SK-N-SH (cell line): ENCODE measurements around the gene STX3. TPM values are rescaled to one million over a fixed set of nuclear protein-coding genes. Genes with fewer than 3 reads are reported as not detected.

Experiments
- CTCF ChIA-PET: fragments of 300-600, 350-600 bp; formaldehyde crosslinking; extraction: SDS; loops from one replicate; lab custom pipeline; 2021; lab: Yijun Ruan, JAX
- POLR2A ChIA-PET: fragments of 350-600 bp; sonication (Branson Sonifier 250); formaldehyde crosslinking; extraction: SDS; loops from one replicate; lab custom pipeline; 2020; ENCODE audit warnings: antibody characterized with exemption, inconsistent platforms; lab: Yijun Ruan, JAX
- DNase-seq: peaks from one replicate; pipeline ENCODE4 v3.0.0; 2012
- H2AFZ ChIP-seq: fragments of 200-600 bp; sonication (generic); 2 replicates; pipeline ENCODE4 v1.8.1; 2016; ENCODE audit warnings: antibody characterized with exemption, mild to moderate bottlenecking, low read depth
- H3F3A ChIP-seq: fragments of 200-600 bp; sonication (generic); replicated peaks from 2 replicates; pipeline ENCODE3; 2016; ENCODE audit warnings: antibody characterized with exemption, mild to moderate bottlenecking; ENCODE audit not compliant: insufficient read depth
- H3K27ac ChIP-seq, 2 experiments: fragments of 200-500 bp in 1 of 2; fragments of 200-600 bp in 1 of 2; sonication (Bioruptor generic) in 1 of 2; sonication (generic), shearing (Covaris generic) in 1 of 2; 2 replicates each; pipeline versions ENCODE4 v1.5.1 to v1.6.1; 2014 to 2016; ENCODE audit warnings: low read depth in 2 of 2, inconsistent platforms in 1 of 2, low read length in 1 of 2, mild to moderate bottlenecking in 1 of 2, mixed read lengths in 1 of 2
- H3K27me3 ChIP-seq: fragments of 200-600 bp; sonication (generic), shearing (Covaris generic); 2 replicates; pipeline ENCODE4 v1.6.1; 2016; ENCODE audit warnings: mixed run types; ENCODE audit not compliant: insufficient read depth
- H3K36me3 ChIP-seq, 2 experiments: fragments of 200-500 bp in 1 of 2; fragments of 200-600 bp in 1 of 2; sonication (Bioruptor generic) in 1 of 2; sonication (generic) in 1 of 2; replicated peaks in 1 of 2; 2 replicates each; pipeline versions ENCODE3 to v1.5.1; 2014 to 2016; ENCODE audit warnings: low read length in 1 of 2, mild to moderate bottlenecking in 1 of 2; ENCODE audit not compliant: insufficient read depth in 2 of 2, control insufficient read depth in 1 of 2
- H3K4me1 ChIP-seq, 2 experiments: fragments of 200-500 bp in 1 of 2; fragments of 200-600 bp in 1 of 2; sonication (Bioruptor generic) in 1 of 2; sonication (generic), shearing (Covaris generic) in 1 of 2; 2 replicates each; pipeline versions ENCODE4 v1.5.1 to v1.6.1; 2014 to 2016; ENCODE audit warnings: low read depth in 1 of 2, low read length in 1 of 2, mixed run types in 1 of 2; ENCODE audit not compliant: insufficient read depth in 2 of 2, control insufficient read depth in 1 of 2
- H3K4me2 ChIP-seq: fragments of 200-600 bp; sonication (generic), shearing (Covaris generic); 2 replicates; pipeline ENCODE4 v1.6.1; 2017; ENCODE audit warnings: mixed run types
- H3K4me3 ChIP-seq, 2 experiments: fragments of 200-500 bp in 1 of 2; fragments of 200-600 bp in 1 of 2; sonication (Bioruptor generic) in 1 of 2; sonication (generic), shearing (Covaris generic) in 1 of 2; 2 replicates each; pipeline versions ENCODE4 v1.5.1 to v1.8.1; 2014 to 2016; ENCODE audit warnings: low read depth in 2 of 2, inconsistent platforms in 1 of 2, low read length in 1 of 2, mild to moderate bottlenecking in 1 of 2, mixed read lengths in 1 of 2, moderate library complexity in 1 of 2
- H3K79me2 ChIP-seq: fragments of 200-600 bp; sonication (generic); 2 replicates; pipeline ENCODE4 v1.8.1; 2017; ENCODE audit warnings: mild to moderate bottlenecking; ENCODE audit not compliant: insufficient read depth
- H3K9ac ChIP-seq: fragments of 200-600 bp; sonication (generic); 2 replicates; pipeline ENCODE4 v1.6.1; 2017; ENCODE audit warnings: mixed run types
- H3K9me2 ChIP-seq: fragments of 200-600 bp; sonication (generic); 2 replicates; pipeline ENCODE4 v1.6.1; 2017; ENCODE audit warnings: mixed run types
- H3K9me3 ChIP-seq: fragments of 200-600 bp; sonication (generic); 2 replicates; pipeline ENCODE4 v1.6.1; 2017; ENCODE audit warnings: mixed run types, mild to moderate bottlenecking, moderate library complexity
- H4K20me1 ChIP-seq: fragments of 200-600 bp; sonication (generic); 2 replicates; pipeline ENCODE4 v1.6.1; 2017; ENCODE audit warnings: mild to moderate bottlenecking, mixed run types; ENCODE audit not compliant: insufficient read depth
- ELF1 ChIP-seq: IDR thresholded peaks from 2 replicates; pipeline ENCODE4 v1.4.0; 2012
- FOXJ3 ChIP-seq: sonication (generic); formaldehyde crosslinking; IDR thresholded peaks from 2 replicates; pipeline ENCODE4 v1.5.1; 2020; ENCODE audit warnings: mild to moderate bottlenecking, missing genetic modification reagents
- FOXM1 ChIP-seq: IDR thresholded peaks from 2 replicates; pipeline ENCODE4 v1.4.0; 2012; ENCODE audit warnings: low read depth, mild to moderate bottlenecking
- IRF3 ChIP-seq: fragments of 150-350 bp; IDR thresholded peaks from 2 replicates; pipeline ENCODE4 v1.6.1; 2016; ENCODE audit warnings: mild to moderate bottlenecking, low read depth, low read length
- JUND ChIP-seq: IDR thresholded peaks from 2 replicates; pipeline ENCODE4 v1.4.0; 2012
- MAX ChIP-seq: IDR thresholded peaks from 2 replicates; pipeline ENCODE4 v1.4.0; 2012; ENCODE audit warnings: low read depth
- MXI1 ChIP-seq: IDR thresholded peaks from 2 replicates; pipeline ENCODE4 v1.6.1; 2012; ENCODE audit warnings: mild to moderate bottlenecking, low read depth, low read length, improper control_type of control experiment
- NFIC ChIP-seq: IDR thresholded peaks from 2 replicates; pipeline ENCODE4 v1.4.0; 2012; ENCODE audit warnings: borderline replicate concordance
- PBX3 ChIP-seq: IDR thresholded peaks from 2 replicates; pipeline ENCODE4; 2012
- REST ChIP-seq: IDR thresholded peaks from 2 replicates; pipeline ENCODE4 v1.6.1; 2012; ENCODE audit warnings: mild to moderate bottlenecking, low read depth, low read length, moderate library complexity
- RFX5 ChIP-seq: IDR thresholded peaks from 2 replicates; pipeline ENCODE4 v1.6.1; 2012; ENCODE audit warnings: mild to moderate bottlenecking, improper control_type of control experiment, low read length
- RXRA ChIP-seq: IDR thresholded peaks from 2 replicates; pipeline ENCODE4 v1.4.0; 2012; ENCODE audit warnings: low read depth, mild to moderate bottlenecking, borderline replicate concordance
- SMC3 ChIP-seq: IDR thresholded peaks from 2 replicates; pipeline ENCODE4 v1.6.1; 2012; ENCODE audit warnings: low read depth, low read length, improper control_type of control experiment
- TCF12 ChIP-seq: IDR thresholded peaks from 2 replicates; pipeline ENCODE4 v1.4.0; 2012
- TEAD4 ChIP-seq: IDR thresholded peaks from 2 replicates; pipeline ENCODE4 v1.4.0; 2012; ENCODE audit warnings: mild to moderate bottlenecking, borderline replicate concordance; ENCODE audit not compliant: insufficient read depth
- YY1 ChIP-seq: IDR thresholded peaks from 2 replicates; pipeline ENCODE4 v1.4.0; 2012; ENCODE audit warnings: low read depth, mild to moderate bottlenecking
- WGBS: methylation state at CpG from one replicate; pipeline ENCODE4 v1.1.6; 2017; ENCODE audit warnings: low lambda C conversion rate; 5-methylcytosine and 5-hydroxymethylcytosine counted together
- polyA plus RNA-seq, 3 experiments: library from polyadenylated mRNA; depleted of rRNA; stranded (reverse); fragments of >200 nt; gene quantifications; 2 replicates each; pipeline ENCODE4 v1.2.3, GENCODE V29; 2012
- TF ChIP-seq, protein P1 (sequence below): fragments of 150-350 bp; IDR thresholded peaks from 2 replicates; pipeline ENCODE4 v1.6.1; 2017; ENCODE audit warnings: antibody characterized with exemption, low read length, low read depth, borderline replicate concordance

Gene STX3
- polyA plus RNA-seq, 1 of the 3 experiments (the other 2 are of a cell fraction), result 21.4 TPM

- WGBS, result 25% methylated on average over 12 of the region's 12 CpGs
- no peaks in the 10 kb centered on the region for H3K9me2 ChIP-seq
- H3K4me2 ChIP-seq, result no peak overlapping the region
- no peaks in the 10 kb centered on the region for H3K79me2 ChIP-seq
- H2AFZ ChIP-seq, result no peak overlapping the region
- no peaks in the 10 kb centered on the region for H4K20me1 ChIP-seq
- H3K27me3 ChIP-seq, result no peaks in the 10 kb centered on the region; the same call in 1 of the 2 replicates
- no peak overlapping the region for H3K4me3 ChIP-seq
- H3K27ac ChIP-seq, result no peak overlapping the region
- no peaks in the 10 kb centered on the region for H3K4me1 ChIP-seq
- H3K36me3 ChIP-seq, result no peaks in the 10 kb centered on the region
- POLR2A ChIA-PET, result no interaction called here
- no peak overlapping the region for H3K9ac ChIP-seq
- DNase-seq, result peak; percentile 4
- CTCF ChIA-PET, result interaction anchor here (1.4 kb wide), 1 partner anchor 20 kb away, joined by 3 read pairs; no protein-coding TSS in a partner anchor
- no peaks in the 10 kb centered on the region for H3K9me3 ChIP-seq
- no peaks in the 10 kb centered on the region for H3F3A ChIP-seq
- TF ChIP-seq REST (no peak), NFIC (peak; percentile 60)
- TF ChIP-seq, all 33 proteins: peak for 1
Measured at GRCh38 chr11:59842316-59842715, 87.1 kb downstream of the STX3 start.

GRCh38 chr11:59845399-59845798 is 90.2 kb downstream of the STX3 start, which contains the start of gene CBLIF:
Gene CBLIF (minus strand): TSS chr11:59845499. CDS start chr11:59845453, 46 bp downstream.
- 42% methylated on average over 4 of the region's 4 CpGs for WGBS
- Histone ChIP-seq H4K20me1 (no peaks in the 10 kb centered on the region), H3K9me3 (no peaks in the 10 kb centered on the region), H3K4me1 (no peaks in the 10 kb centered on the region), H3K36me3 (no peaks in the 10 kb centered on the region), H3F3A (no peaks in the 10 kb centered on the region), H3K79me2 (no peaks in the 10 kb centered on the region), H3K9ac (no peak within 1 kb of the TSS), H3K4me2 (no peak within 1 kb of the TSS), H3K9me2 (no peaks in the 10 kb centered on the region), H3K4me3 (no peak within 1 kb of the TSS), H3K27me3 (no peaks in the 10 kb centered on the region; the same call in 1 of the 2 replicates), H2AFZ (no peak within 1 kb of the TSS), H3K27ac (no peak within 1 kb of the TSS)
- no peak for DNase-seq
- ChIA-PET CTCF (interaction anchor here (1.4 kb wide), 1 partner anchor 22 kb away, joined by 4 read pairs; no protein-coding TSS in a partner anchor), POLR2A (no interaction called here)
- TF ChIP-seq TEAD4 (no peak), ELF1 (no peak), YY1 (no peak), MAX (no peak), REST (no peak), FOXJ3 (CRISPR knock-in tag) (no peak), FOXM1 (no peak), NFIC (no peak), IRF3 (no peak), RFX5 (no peak), MXI1 (no peak), PBX3 (no peak), RXRA (no peak), TCF12 (no peak), SMC3 (no peak), JUND (no peak)
- TF ChIP-seq, protein P1, sequence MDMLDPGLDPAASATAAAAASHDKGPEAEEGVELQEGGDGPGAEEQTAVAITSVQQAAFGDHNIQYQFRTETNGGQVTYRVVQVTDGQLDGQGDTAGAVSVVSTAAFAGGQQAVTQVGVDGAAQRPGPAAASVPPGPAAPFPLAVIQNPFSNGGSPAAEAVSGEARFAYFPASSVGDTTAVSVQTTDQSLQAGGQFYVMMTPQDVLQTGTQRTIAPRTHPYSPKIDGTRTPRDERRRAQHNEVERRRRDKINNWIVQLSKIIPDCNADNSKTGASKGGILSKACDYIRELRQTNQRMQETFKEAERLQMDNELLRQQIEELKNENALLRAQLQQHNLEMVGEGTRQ, result no peak
